Gastrocnemius medialis (tissue), 4 donors: ENCODE data around the gene EIPR1. TPM values are rescaled to one million over a fixed set of nuclear protein-coding genes. Genes with fewer than 3 reads are reported as not detected.

Source experiments
- ATAC-seq, 2 donors: fragments of 150-250 bp; one replicate each; pipeline ENCODE4 v1.9.1; 2016
- DNase-seq, 2 donors: peaks; one replicate each; pipeline ENCODE4 v3.0.0-alpha.2; 2019
- H3K27ac ChIP-seq, 4 donors: fragments of 200-600 bp; sonication (generic); 1 replicate in 1 of 4; 2 replicates in 3 of 4; pipeline ENCODE4 v1.5.1; 2016 to 2018; ENCODE audit warnings: mild to moderate bottlenecking in 2 of 4, moderate library complexity in 1 of 4
- H3K27me3 ChIP-seq, 3 donors: fragments of 200-600 bp; sonication (generic) in 2 of 3; 1 replicate in 1 of 3; 2 replicates in 2 of 3; pipeline versions ENCODE4 v1.5.1 to v1.6.0; 2016 to 2019; ENCODE audit warnings: mild to moderate bottlenecking in 1 of 3, moderate library complexity in 1 of 3
- H3K36me3 ChIP-seq, 2 donors: fragments of 200-600 bp; sonication (generic) in 1 of 2; one replicate each; pipeline ENCODE4 v1.5.1; 2017 to 2018
- H3K4me1 ChIP-seq, 2 donors: fragments of 200-600 bp; sonication (generic) in 1 of 2; one replicate each; pipeline ENCODE4 v1.5.1; 2016 to 2017; ENCODE audit warnings: mild to moderate bottlenecking in 2 of 2
- H3K4me3 ChIP-seq, 4 donors: fragments of 200-600 bp; sonication (generic) in 3 of 4; 1 replicate in 1 of 4; 2 replicates in 3 of 4; pipeline ENCODE4 v1.5.1; 2016 to 2019; ENCODE audit warnings: mild to moderate bottlenecking in 2 of 4
- H3K9me3 ChIP-seq, 3 donors: fragments of 200-600 bp; sonication (generic) in 2 of 3; 1 replicate in 1 of 3; 2 replicates in 2 of 3; pipeline ENCODE4 v1.5.1; 2016 to 2019
- POLR2A ChIP-seq, 2 donors: fragments of 450-650 bp; IDR thresholded peaks; one replicate each; pipeline ENCODE4 v1.6.1; 2017; ENCODE audit warnings: antibody characterized with exemption in 2 of 2, mild to moderate bottlenecking in 2 of 2, moderate library complexity in 2 of 2
- in situ Hi-C, 4 donors: fragments of 200-750 bp; cut with MboI; loops; one replicate each; pipeline versions ENCODE4 v1.15.0 to v1.8.0; 2017; ENCODE audit warnings: low sequenced_read_pairs in 4 of 4
- intact Hi-C: fragments of 100-400 bp; cut with DNase I; formaldehyde crosslinking; loops from one replicate; pipeline ENCODE4 v1.15.1; 2023; ENCODE audit warnings: low total_unique reads
- total RNA-seq, 4 donors: library from RNA; depleted of rRNA; stranded (reverse); fragments of >200 nt; gene quantifications; one replicate each; pipeline versions ENCODE4 v1.1.0 to v1.2.3, GENCODE V29; 2016
- TF ChIP-seq, protein P1 (sequence below), 5 experiments: fragments of 450-650 bp in 3 of 5; fragments of 200-600 bp in 2 of 5; sonication (generic) in 2 of 5; IDR thresholded peaks in 4 of 5; conservative IDR thresholded peaks in 1 of 5; 1 replicate in 4 of 5; 2 replicates in 1 of 5; pipeline ENCODE4 v1.5.1; 2016 to 2019; ENCODE audit warnings: antibody characterized with exemption in 5 of 5, mild to moderate bottlenecking in 3 of 5, moderate library complexity in 3 of 5

Gene EIPR1
- total RNA-seq, 4 donors from 2014 or later = 23.2 to 30.5 (median 24.4) TPM

DNA sequence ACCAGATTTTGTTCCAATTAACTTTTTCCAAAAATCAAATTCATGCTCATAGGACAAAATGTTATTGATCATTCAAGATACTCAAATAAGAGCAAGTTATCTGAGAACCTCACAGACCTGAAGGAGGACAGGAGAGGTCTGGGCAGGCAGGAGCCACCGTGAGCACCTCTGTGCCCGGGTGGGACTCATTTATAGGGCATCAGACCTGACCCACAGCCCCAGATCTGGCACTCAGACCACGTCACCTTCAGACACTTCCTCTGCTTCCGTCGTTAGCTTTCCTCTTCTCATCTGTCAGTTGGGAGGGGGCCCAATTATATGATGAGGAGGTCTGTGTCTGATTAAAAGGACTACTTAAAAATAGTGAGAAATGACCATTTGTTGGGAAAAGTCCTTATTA is 169.4 kb downstream of the EIPR1 start:
- ATAC-seq = no peak
- Histone ChIP-seq H3K9me3 (no peaks in the 10 kb centered on the region), H3K27me3 (no peaks in the 10 kb centered on the region), H3K4me1 (no peaks in the 10 kb centered on the region), H3K4me3 (no peak overlapping the region), H3K36me3 (no peaks in the 10 kb centered on the region), H3K27ac (no peak overlapping the region)
- in situ Hi-C loops (no loop called here), intact Hi-C loops (no loop called here)
- no peak for DNase-seq
- TF ChIP-seq POLR2A (IDR thresholded peaks at IDR 0.05) = no peak
- TF ChIP-seq, protein P1, sequence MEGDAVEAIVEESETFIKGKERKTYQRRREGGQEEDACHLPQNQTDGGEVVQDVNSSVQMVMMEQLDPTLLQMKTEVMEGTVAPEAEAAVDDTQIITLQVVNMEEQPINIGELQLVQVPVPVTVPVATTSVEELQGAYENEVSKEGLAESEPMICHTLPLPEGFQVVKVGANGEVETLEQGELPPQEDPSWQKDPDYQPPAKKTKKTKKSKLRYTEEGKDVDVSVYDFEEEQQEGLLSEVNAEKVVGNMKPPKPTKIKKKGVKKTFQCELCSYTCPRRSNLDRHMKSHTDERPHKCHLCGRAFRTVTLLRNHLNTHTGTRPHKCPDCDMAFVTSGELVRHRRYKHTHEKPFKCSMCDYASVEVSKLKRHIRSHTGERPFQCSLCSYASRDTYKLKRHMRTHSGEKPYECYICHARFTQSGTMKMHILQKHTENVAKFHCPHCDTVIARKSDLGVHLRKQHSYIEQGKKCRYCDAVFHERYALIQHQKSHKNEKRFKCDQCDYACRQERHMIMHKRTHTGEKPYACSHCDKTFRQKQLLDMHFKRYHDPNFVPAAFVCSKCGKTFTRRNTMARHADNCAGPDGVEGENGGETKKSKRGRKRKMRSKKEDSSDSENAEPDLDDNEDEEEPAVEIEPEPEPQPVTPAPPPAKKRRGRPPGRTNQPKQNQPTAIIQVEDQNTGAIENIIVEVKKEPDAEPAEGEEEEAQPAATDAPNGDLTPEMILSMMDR (IDR thresholded peaks at IDR 0.05 in 4 of 5, conservative IDR thresholded peaks at IDR 0.05 in 1 of 5) = no peak

DNA sequence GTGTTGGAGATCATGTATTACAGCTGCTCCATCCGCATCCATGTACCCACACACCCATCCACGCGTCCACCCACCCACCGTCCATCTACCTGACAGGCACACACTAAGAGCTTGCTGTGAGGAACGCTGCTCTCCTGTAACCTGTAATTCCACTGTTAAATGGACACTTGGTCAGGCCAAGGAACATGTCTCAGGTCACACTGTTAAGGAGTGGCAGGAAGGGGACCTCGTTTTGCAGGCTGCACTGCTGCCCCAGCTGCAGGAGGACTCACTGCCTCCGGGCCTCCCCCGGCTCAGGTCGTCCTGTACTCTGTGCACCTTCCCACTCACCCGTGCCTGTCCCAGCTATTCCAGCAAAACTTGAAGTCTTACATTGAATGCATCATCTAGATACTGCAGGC is 170.5 kb downstream of the EIPR1 start:
- in situ Hi-C loops = no loop called here
- H3K27me3 ChIP-seq = no peaks in the 10 kb centered on the region
- no peak overlapping the region for H3K27ac ChIP-seq
- TF ChIP-seq POLR2A (IDR thresholded peaks at IDR 0.05) = no peak
- TF ChIP-seq, protein P1 (IDR thresholded peaks at IDR 0.05 in 4 of 5, conservative IDR thresholded peaks at IDR 0.05 in 1 of 5) = no peak
- ATAC-seq = no peak
- DNase-seq = no peak
- no peaks in the 10 kb centered on the region for H3K36me3 ChIP-seq
- no peak overlapping the region for H3K4me3 ChIP-seq
- intact Hi-C loops = no loop called here
- no peaks in the 10 kb centered on the region for H3K9me3 ChIP-seq
- no peaks in the 10 kb centered on the region for H3K4me1 ChIP-seq

DNA sequence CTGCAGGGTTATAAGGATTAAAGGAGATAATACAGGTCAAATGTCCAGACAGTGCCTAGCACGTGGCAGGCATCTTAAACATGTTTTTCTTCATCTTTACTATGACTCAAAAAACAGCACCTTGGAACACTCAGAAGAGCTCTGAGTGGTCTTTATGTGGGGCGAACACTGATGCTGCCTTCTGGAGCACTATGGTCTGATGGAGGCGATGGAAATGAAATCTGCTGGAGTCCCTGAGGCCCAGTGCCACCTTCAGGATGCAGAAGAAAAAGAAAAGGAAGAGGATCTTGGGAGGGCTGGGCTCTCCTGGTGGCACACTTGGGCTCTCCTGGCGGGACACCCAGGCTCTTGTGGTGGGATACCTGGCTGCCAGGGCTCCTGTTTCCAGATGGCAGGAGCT is 171.8 kb downstream of the EIPR1 start:
- Histone ChIP-seq H3K4me1 (peaks cover 0 to under 1% of the 10 kb centered on the region in 2 donors), H3K36me3 (no peaks in the 10 kb centered on the region), H3K27ac (no peak overlapping the region), H3K9me3 (no peaks in the 10 kb centered on the region), H3K27me3 (no peaks in the 10 kb centered on the region), H3K4me3 (no peak overlapping the region)
- no peak for DNase-seq
- intact Hi-C loops = no loop called here
- TF ChIP-seq, protein P1 (IDR thresholded peaks at IDR 0.05 in 4 of 5, conservative IDR thresholded peaks at IDR 0.05 in 1 of 5) = no peak
- TF ChIP-seq POLR2A (IDR thresholded peaks at IDR 0.05) = no peak
- in situ Hi-C loops = no loop called here
- ATAC-seq = no peak

DNA sequence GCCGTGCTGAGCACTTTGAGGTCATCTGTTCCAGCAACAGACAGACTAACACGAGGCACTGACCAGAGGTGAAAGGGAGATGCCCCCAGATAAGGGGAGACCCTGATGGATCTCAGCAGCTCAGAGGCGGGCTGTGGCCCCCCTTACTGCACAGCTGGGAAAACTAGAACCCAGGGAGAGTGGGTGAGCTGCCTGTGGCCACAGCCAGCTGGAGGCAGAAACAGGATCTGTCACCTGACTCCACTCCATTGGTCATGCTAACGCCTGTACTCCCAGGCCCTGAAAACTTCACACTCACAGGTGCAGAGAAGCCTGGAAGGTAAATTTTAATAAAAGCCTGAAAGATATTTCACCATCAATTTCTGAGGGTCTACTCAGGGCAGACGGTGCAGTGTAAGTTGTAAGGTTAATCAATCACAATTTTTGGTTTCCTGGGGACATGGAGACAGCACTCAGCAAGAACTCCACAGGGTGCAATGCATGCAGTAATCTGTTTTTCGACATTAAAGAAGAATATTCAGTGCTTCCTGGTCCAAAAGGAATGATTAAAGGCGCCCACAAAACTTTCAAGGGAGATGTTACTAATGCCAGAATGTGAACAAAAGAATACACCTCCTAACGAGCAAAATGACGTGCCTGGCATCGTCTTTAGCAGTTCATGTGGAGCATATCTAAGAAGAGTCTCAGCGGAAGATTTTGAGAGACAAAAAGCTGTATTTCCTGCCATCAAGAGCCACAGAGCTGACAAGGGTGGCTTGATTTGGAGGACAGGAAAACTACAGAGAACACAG is 173.4 kb downstream of the EIPR1 start:
- Histone ChIP-seq H3K27me3 (no peaks in the 10 kb centered on the region), H3K27ac (no peak overlapping the region), H3K36me3 (no peaks in the 10 kb centered on the region), H3K4me1 (peaks cover 0 to 4% of the 10 kb centered on the region in 2 donors), H3K9me3 (no peaks in the 10 kb centered on the region), H3K4me3 (no peak overlapping the region)
- in situ Hi-C loops = no loop called here
- no peak for DNase-seq
- intact Hi-C loops = loop anchor here (5.0 kb wide), 1 partner anchor 33 kb away; no protein-coding TSS in a partner anchor
- ATAC-seq = no peak
- TF ChIP-seq, protein P1 (IDR thresholded peaks at IDR 0.05 in 4 of 5, conservative IDR thresholded peaks at IDR 0.05 in 1 of 5) = no peak
- TF ChIP-seq POLR2A (IDR thresholded peaks at IDR 0.05) = no peak
